ENCODE data around the gene FGF18.

Gene FGF18

DNA sequence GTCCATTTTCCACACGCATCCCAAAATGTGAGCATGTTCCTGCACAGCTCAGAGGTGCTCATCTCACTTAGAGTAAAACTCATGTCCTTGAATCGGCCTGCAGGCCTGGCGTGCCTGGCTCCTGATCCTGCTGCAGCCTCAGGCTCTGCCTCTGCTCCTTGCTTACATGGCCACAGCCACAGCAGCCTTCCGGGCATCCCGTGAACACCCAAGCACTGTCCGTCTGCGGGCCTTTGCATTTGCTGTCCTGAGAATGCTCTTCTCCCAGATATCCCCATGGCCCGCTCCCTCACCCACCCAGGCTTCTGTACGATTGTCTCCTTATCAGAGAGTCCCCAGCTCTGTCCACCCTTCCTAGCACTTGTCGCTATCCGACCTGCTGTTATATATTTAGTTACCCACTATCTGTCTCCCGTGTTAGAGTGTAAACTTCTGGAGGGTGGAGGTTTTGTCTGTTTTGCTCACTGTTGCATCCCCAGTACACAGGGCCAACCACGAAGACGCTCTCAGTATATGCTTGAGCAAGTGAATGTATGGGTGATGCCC lies 21.9 kb downstream of the FGF18 start:
- Histone ChIP-seq H3F3A (ENCODE audit: low read depth) (no peaks in the 10 kb centered on the region), H3K79me2 (ENCODE audit: insufficient read depth, low read length) (no peaks in the 10 kb centered on the region), H3K4me1 (ENCODE audit: insufficient read depth, low read length, poor library complexity, severe bottlenecking) (no peaks in the 10 kb centered on the region), H3K36me3 (ENCODE audit: insufficient read depth, low read length) (no peaks in the 10 kb centered on the region), H3K9ac (ENCODE audit: low read depth, low read length, poor library complexity, severe bottlenecking) (no peak overlapping the region), H3K4me3 (ENCODE audit: low read length, poor library complexity, severe bottlenecking) (no peak overlapping the region), H3K9me2 (replicated peaks; ENCODE audit: low read depth, low read length) (no peaks in the 10 kb centered on the region), H3K4me2 (ENCODE audit: low read depth, low read length, poor library complexity, severe bottlenecking) (no peak overlapping the region), H3K27me3 (ENCODE audit: insufficient read depth, low read length, poor library complexity, severe bottlenecking) (no peaks in the 10 kb centered on the region), H3K9me3 (ENCODE audit: insufficient read depth, low read depth, low read length) (no peaks in the 10 kb centered on the region), H4K20me1 (ENCODE audit: insufficient read depth, low read length, poor library complexity, severe bottlenecking) (no peaks in the 10 kb centered on the region), H2AFZ (ENCODE audit: low read length) (no peak overlapping the region)
- TF ChIP-seq EZH2phosphoT487 (IDR thresholded peaks at IDR 0.05; ENCODE audit: borderline replicate concordance) = no peak
- TF ChIP-seq, protein P1, sequence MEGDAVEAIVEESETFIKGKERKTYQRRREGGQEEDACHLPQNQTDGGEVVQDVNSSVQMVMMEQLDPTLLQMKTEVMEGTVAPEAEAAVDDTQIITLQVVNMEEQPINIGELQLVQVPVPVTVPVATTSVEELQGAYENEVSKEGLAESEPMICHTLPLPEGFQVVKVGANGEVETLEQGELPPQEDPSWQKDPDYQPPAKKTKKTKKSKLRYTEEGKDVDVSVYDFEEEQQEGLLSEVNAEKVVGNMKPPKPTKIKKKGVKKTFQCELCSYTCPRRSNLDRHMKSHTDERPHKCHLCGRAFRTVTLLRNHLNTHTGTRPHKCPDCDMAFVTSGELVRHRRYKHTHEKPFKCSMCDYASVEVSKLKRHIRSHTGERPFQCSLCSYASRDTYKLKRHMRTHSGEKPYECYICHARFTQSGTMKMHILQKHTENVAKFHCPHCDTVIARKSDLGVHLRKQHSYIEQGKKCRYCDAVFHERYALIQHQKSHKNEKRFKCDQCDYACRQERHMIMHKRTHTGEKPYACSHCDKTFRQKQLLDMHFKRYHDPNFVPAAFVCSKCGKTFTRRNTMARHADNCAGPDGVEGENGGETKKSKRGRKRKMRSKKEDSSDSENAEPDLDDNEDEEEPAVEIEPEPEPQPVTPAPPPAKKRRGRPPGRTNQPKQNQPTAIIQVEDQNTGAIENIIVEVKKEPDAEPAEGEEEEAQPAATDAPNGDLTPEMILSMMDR (conservative IDR thresholded peaks at IDR 0.05; ENCODE audit: low read length) = no peak

DNA sequence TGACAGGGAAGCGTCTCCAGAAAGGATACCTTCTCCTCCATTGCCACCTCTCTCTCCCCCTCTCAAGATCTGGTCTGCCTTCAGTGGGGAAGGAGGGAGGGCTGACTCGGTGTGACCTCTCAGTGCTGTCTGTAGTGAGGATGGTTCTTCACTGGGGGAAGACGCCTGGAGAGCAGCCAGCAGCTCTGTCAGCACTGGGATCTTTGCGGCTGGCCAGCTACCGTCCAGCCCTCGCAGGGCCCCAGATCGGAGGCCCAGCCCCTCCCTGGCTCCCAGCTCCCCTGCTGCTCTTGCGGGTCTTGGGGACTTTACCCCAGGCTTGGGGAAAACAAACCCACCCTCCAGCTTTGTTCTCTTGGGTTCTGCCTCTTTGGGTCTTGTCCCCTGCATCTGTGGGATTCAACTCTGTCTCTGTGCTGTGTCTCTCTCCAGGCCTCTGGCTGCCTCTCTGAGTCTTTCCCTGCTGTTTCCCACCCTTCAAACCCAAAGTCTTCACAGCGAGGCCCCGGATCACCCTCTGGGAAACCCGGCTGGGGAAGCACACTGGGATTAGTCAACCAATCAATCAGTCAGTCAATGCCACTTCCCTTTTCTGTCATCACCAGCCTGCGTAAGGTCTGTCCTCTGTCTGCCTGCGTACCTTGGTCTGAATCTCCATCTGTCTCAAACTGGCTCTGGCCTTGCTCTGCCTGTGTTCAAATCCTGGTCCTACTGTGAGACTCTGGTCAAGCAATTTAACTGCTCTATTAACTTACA lies 23.0 kb downstream of the FGF18 start:
- Histone ChIP-seq H3K9me2 (replicated peaks; ENCODE audit: low read depth, low read length) (no peaks in the 10 kb centered on the region), H3K9me3 (ENCODE audit: insufficient read depth, low read depth, low read length) (no peaks in the 10 kb centered on the region), H4K20me1 (ENCODE audit: insufficient read depth, low read length, poor library complexity, severe bottlenecking) (no peaks in the 10 kb centered on the region), H3K27me3 (ENCODE audit: insufficient read depth, low read length, poor library complexity, severe bottlenecking) (no peaks in the 10 kb centered on the region), H3K79me2 (ENCODE audit: insufficient read depth, low read length) (no peaks in the 10 kb centered on the region), H3K9ac (ENCODE audit: low read depth, low read length, poor library complexity, severe bottlenecking) (no peak overlapping the region), H3K4me2 (ENCODE audit: low read depth, low read length, poor library complexity, severe bottlenecking) (no peak overlapping the region), H3F3A (ENCODE audit: low read depth) (no peaks in the 10 kb centered on the region), H3K36me3 (ENCODE audit: insufficient read depth, low read length) (no peaks in the 10 kb centered on the region), H2AFZ (ENCODE audit: low read length) (no peak overlapping the region), H3K4me3 (ENCODE audit: low read length, poor library complexity, severe bottlenecking) (no peak overlapping the region), H3K4me1 (ENCODE audit: insufficient read depth, low read length, poor library complexity, severe bottlenecking) (no peaks in the 10 kb centered on the region)
- TF ChIP-seq, protein P1 (conservative IDR thresholded peaks at IDR 0.05; ENCODE audit: low read length) = no peak
- no peak for TF ChIP-seq EZH2phosphoT487 (IDR thresholded peaks at IDR 0.05; ENCODE audit: borderline replicate concordance)

DNA sequence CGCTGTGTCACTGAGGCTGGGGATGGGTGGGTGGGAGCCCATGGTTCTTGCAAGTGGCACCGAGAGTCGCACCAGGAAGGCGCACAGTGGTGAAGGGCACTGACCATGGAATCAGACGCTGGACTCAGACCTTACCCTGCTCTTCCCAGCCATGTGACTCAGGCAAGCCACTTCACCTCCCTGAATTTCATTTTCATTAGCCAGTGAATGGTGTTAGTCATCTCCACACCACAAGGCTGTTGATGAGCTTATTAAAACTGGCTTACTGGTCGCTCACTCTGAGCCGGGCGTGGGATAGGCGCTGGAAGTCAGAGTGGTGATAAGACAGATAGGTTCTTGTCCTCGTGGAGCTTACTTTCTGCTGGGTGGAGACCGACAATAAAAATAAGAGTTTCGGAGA lies 25.1 kb downstream of the FGF18 start:
- Histone ChIP-seq H3K4me1 (ENCODE audit: insufficient read depth, low read length, poor library complexity, severe bottlenecking) (no peaks in the 10 kb centered on the region), H3K9me3 (ENCODE audit: insufficient read depth, low read depth, low read length) (no peaks in the 10 kb centered on the region), H3K27me3 (ENCODE audit: insufficient read depth, low read length, poor library complexity, severe bottlenecking) (no peaks in the 10 kb centered on the region), H3K36me3 (ENCODE audit: insufficient read depth, low read length) (no peaks in the 10 kb centered on the region), H3K4me2 (ENCODE audit: low read depth, low read length, poor library complexity, severe bottlenecking) (no peak overlapping the region), H3K79me2 (ENCODE audit: insufficient read depth, low read length) (no peaks in the 10 kb centered on the region), H3K4me3 (ENCODE audit: low read length, poor library complexity, severe bottlenecking) (no peak overlapping the region), H3K9me2 (replicated peaks; ENCODE audit: low read depth, low read length) (no peaks in the 10 kb centered on the region), H3K9ac (ENCODE audit: low read depth, low read length, poor library complexity, severe bottlenecking) (no peak overlapping the region), H2AFZ (ENCODE audit: low read length) (no peak overlapping the region), H3F3A (ENCODE audit: low read depth) (no peaks in the 10 kb centered on the region), H4K20me1 (ENCODE audit: insufficient read depth, low read length, poor library complexity, severe bottlenecking) (no peaks in the 10 kb centered on the region)
- TF ChIP-seq EZH2phosphoT487 (IDR thresholded peaks at IDR 0.05; ENCODE audit: borderline replicate concordance) = no peak
- TF ChIP-seq, protein P1 (conservative IDR thresholded peaks at IDR 0.05; ENCODE audit: low read length) = no peak

All from Loucy (cell line).